GM10266 (cell line): ENCODE measurements around the gene IGFBP2.
A peak's percentile ranks its signal among the peaks of the same experiment; 100 is the strongest.

Experiments used
- DNase-seq: peaks from one replicate; pipeline ENCODE4 v3.0.0; 2012; ENCODE audit errors: extremely low spot score
- CTCF ChIP-seq: IDR thresholded peaks from 2 replicates; pipeline ENCODE4 v1.5.1; 2012; ENCODE audit warnings: mild to moderate bottlenecking, low read depth; ENCODE audit not compliant: control insufficient read depth, insufficient read depth; ENCODE audit errors: missing control alignments

The IGFBP2 gene

GRCh38 chr2:216693414-216694080, 60.3 kb downstream of the IGFBP2 start:
- no peak for DNase-seq
- TF ChIP-seq CTCF, result no peak

- no peak for DNase-seq
- TF ChIP-seq CTCF, result no peak
These were observed 61.0 kb downstream of the IGFBP2 start for GRCh38 chr2:216694082-216694825.

- DNase-seq, result no peak
- TF ChIP-seq CTCF, result no peak
These were observed 61.6 kb downstream of the IGFBP2 start for GRCh38 chr2:216694826-216695217.

GRCh38 chr2:216695401-216695821, 62.2 kb downstream of the IGFBP2 start, which contains the start of gene IGFBP5:
Gene IGFBP5 (minus strand): TSS chr2:216695549. CDS start chr2:216694775, 774 bp downstream.
- TF ChIP-seq CTCF, result no peak
- no peak for DNase-seq

- no peak for TF ChIP-seq CTCF
- no peak for DNase-seq
These were observed 63.1 kb downstream of the IGFBP2 start for GRCh38 chr2:216696321-216696720.

GRCh38 chr2:216696751-216697560, 63.7 kb downstream of the IGFBP2 start:
- peak; percentile 21 for TF ChIP-seq CTCF
- DNase-seq, result no peak
